Ovary (tissue), 9 donors: ENCODE results near the gene TAPBP. TPM values are rescaled to one million over a fixed set of nuclear protein-coding genes. Genes with fewer than 3 reads are reported as not detected.
"Not testable (repeated sequence)": the region's sequence is repeated elsewhere in the genome, so short reads cannot be mapped to it uniquely, and the experiment has no call there.

ENCODE experiments used
- DNase-seq, 5 donors: peaks; one replicate each; pipeline ENCODE4 v3.0.0-alpha.2; 2019 to 2020
- H3K27ac ChIP-seq, 2 donors: fragments of 200-600 bp; one replicate each; pipeline versions ENCODE4 v1.5.1 to v1.8.0; 2019 to 2022
- H3K27me3 ChIP-seq: fragments of 200-600 bp; one replicate; pipeline ENCODE4 v1.8.0; 2022
- H3K36me3 ChIP-seq: fragments of 200-600 bp; sonication (generic); one replicate; pipeline ENCODE4 v1.5.1; 2019
- H3K4me1 ChIP-seq: one replicate; pipeline ENCODE4 v1.8.1; 2013; ENCODE audit warnings: mild to moderate bottlenecking, moderate library complexity; ENCODE audit not compliant: insufficient read depth
- H3K4me3 ChIP-seq: fragments of 200-600 bp; sonication (generic); one replicate; pipeline ENCODE4 v1.5.1; 2017
- H3K9me3 ChIP-seq, 2 donors: fragments of 200-600 bp in 1 of 2; sonication (generic) in 1 of 2; one replicate each; pipeline versions ENCODE4 v1.5.1 to v1.8.1; 2013 to 2019; ENCODE audit warnings: mild to moderate bottlenecking in 1 of 2, moderate library complexity in 1 of 2
- CTCF ChIP-seq, 3 donors: fragments of 450-650 bp in 2 of 3; fragments of 200-600 bp in 1 of 3; IDR thresholded peaks; one replicate each; pipeline versions ENCODE4 v1.5.1 to v1.8.0; 2016 to 2022; ENCODE audit warnings: antibody characterized with exemption in 3 of 3, mild to moderate bottlenecking in 1 of 3
- EP300 ChIP-seq: sonication (generic); formaldehyde crosslinking; IDR thresholded peaks from one replicate; pipeline ENCODE4 v1.6.1; 2017; ENCODE audit warnings: antibody characterized with exemption
- POLR2A ChIP-seq: fragments of 450-650 bp; IDR thresholded peaks from one replicate; pipeline ENCODE4 v1.6.1; 2017; ENCODE audit warnings: antibody characterized with exemption, mild to moderate bottlenecking, moderate library complexity
- WGBS, 3 donors: extraction: QIAGEN DNeasy Blood & Tissue Kit in 1 of 3; methylation state at CpG; one replicate each; pipeline versions ENCODE4 v1.1.5 to v1.1.7; 2013 to 2017; 5-methylcytosine and 5-hydroxymethylcytosine counted together
- intact Hi-C, 4 donors: fragments of 100-400 bp; cut with DNase I; formaldehyde crosslinking; loops; one replicate each; pipeline versions ENCODE4 v1.11.0 to v1.15.1; 2022 to 2023
- polyA plus RNA-seq, 2 donors: library from polyadenylated mRNA; stranded (reverse); fragments of 200-250 nt in 1 of 2; fragments of 350-450 nt in 1 of 2; fragmentation: Illumina TruSeq in 1 of 2; extraction: RNeasy Lipid Tissue Mini Kit (QIAGEN cat#74804) in 1 of 2; gene quantifications; one replicate each; pipeline ENCODE4 v1.2.3, GENCODE V29; 2013 to 2014
- total RNA-seq, 7 donors: library from RNA; depleted of rRNA in 2 of 7; stranded (reverse); fragments of >200 nt in 2 of 7; fragmentation: NEBNext Ultra II Directional in 3 of 7; extraction: Animal tissue kit (Norgen Biotek cat#: 25700) in 3 of 7; gene quantifications; one replicate each; pipeline versions ENCODE4 v1.1.0 to v1.2.4, GENCODE V29; 2016 to 2023
- donor health status: DM: no; HTN: no; CAD: no; lungs with moderate emphysema.
- donor health status: DM: no; HTN: no; CAD: no.
- donor health status: Bipolar disorder and iron deficiency.
- donor health status: DM: yes; HTN: yes; CAD: no.
- donor health status: DM: no; HTN: no; CAD: no.
- donor health status: DM: yes; HTN: yes; CAD: no.

The TAPBP gene
- total and polyA plus RNA-seq, 9 donors = 24.4 to 121 (median 60.9) TPM

GRCh38 chr6:33271117-33271467, 42.8 kb downstream of the TAPBP start:
- Histone ChIP-seq H3K27ac (peak overlapping the region; percentile 59 to 89), H3K4me3 (peak overlapping the region; percentile 55), H3K36me3 (no peaks in the 10 kb centered on the region), H3K4me1 (peaks cover 5% of the 10 kb centered on the region), H3K27me3 (no peaks in the 10 kb centered on the region), H3K9me3 (no peaks in the 10 kb centered on the region)
- intact Hi-C loops = loop anchor here in 2 of 4 donors (5.0 to 10.0 kb wide), 2 partner anchors 46 to 144 kb away; partner anchors contain the start of genes CUTA (in 1 of the 2), PHF1 (in 1 of the 2) and ZBTB22 (in 1 of the 2)
- DNase-seq = no peak
- 1 to 4% (median 3%) methylated on average over 7 of the region's 7 CpGs for WGBS, 3 donors
- TF ChIP-seq POLR2A = no peak
- no peak for TF ChIP-seq CTCF (IDR thresholded peaks at IDR 0.05)
- no peak for TF ChIP-seq EP300

- H3K27me3 ChIP-seq = no peaks in the 10 kb centered on the region
- no peak overlapping the region for H3K4me3 ChIP-seq
- DNase-seq = no peak
- H3K36me3 ChIP-seq = no peaks in the 10 kb centered on the region
- TF ChIP-seq POLR2A (no peak), CTCF (IDR thresholded peaks at IDR 0.05) (no peak), EP300 (no peak)
- H3K4me1 ChIP-seq = no peaks in the 10 kb centered on the region
- 83 to 91% (median 84%) methylated on average over 7 of the region's 7 CpGs for WGBS, 3 donors
- H3K27ac ChIP-seq = no peak overlapping the region
- intact Hi-C loops = no loop called here
- H3K9me3 ChIP-seq = no peaks in the 10 kb centered on the region
Measured at GRCh38 chr6:33264015-33264414, 49.9 kb downstream of the TAPBP start.

GRCh38 chr6:33262490-33262889, 51.4 kb downstream of the TAPBP start:
- H3K27me3 ChIP-seq, H3K4me3 ChIP-seq, H3K4me1 ChIP-seq, H3K36me3 ChIP-seq, intact Hi-C loops, H3K9me3 ChIP-seq, DNase-seq, H3K27ac ChIP-seq: not testable (repeated sequence)
- WGBS, 3 donors = 93 to 95% (median 95%) methylated on average over 3 of the region's 3 CpGs

- no peaks in the 10 kb centered on the region for H3K36me3 ChIP-seq
- H3K27me3 ChIP-seq = no peaks in the 10 kb centered on the region
- intact Hi-C loops = no loop called here
- no peak overlapping the region for H3K4me3 ChIP-seq
- no peak for DNase-seq
- no peaks in the 10 kb centered on the region for H3K9me3 ChIP-seq
- TF ChIP-seq CTCF (IDR thresholded peaks at IDR 0.05) = no peak
- no peaks in the 10 kb centered on the region for H3K4me1 ChIP-seq
- no peak overlapping the region for H3K27ac ChIP-seq
- WGBS, 3 donors = 91 to 95% (median 91%) methylated on average over 5 of the region's 5 CpGs
Measured at GRCh38 chr6:33259032-33259431, 54.8 kb downstream of the TAPBP start.

- 90 to 93% (median 93%) methylated on average over 4 of the region's 4 CpGs for WGBS, 3 donors
- no peak for DNase-seq
- TF ChIP-seq CTCF (IDR thresholded peaks at IDR 0.05) (no peak), EP300 (no peak), POLR2A (no peak)
- Histone ChIP-seq H3K9me3 (no peaks in the 10 kb centered on the region), H3K4me1 (peaks cover 3% of the 10 kb centered on the region), H3K36me3 (no peaks in the 10 kb centered on the region), H3K4me3 (no peak overlapping the region), H3K27me3 (no peaks in the 10 kb centered on the region), H3K27ac (no peak overlapping the region)
- intact Hi-C loops = no loop called here
Measured at GRCh38 chr6:33254591-33254990, 59.3 kb downstream of the TAPBP start.
